Measurements from ENCODE around the gene ARID4B.
"Not testable (repeated sequence)": the region's sequence is repeated elsewhere in the genome, so short reads cannot be mapped to it uniquely, and the experiment has no call there.

ARID4B gene

GRCh38 chr1:235297579-235297978 is 30.4 kb downstream of the ARID4B start:
- no peak for DNase-seq

GRCh38 chr1:235296729-235297128 is 31.2 kb downstream of the ARID4B start:
- DNase-seq: no peak

- DNase-seq: no peak
These were observed 32.1 kb downstream of the ARID4B start for GRCh38 chr1:235295902-235296350.

GRCh38 chr1:235293322-235293942 is 34.5 kb downstream of the ARID4B start:
- DNase-seq: no peak

- DNase-seq: no peak
These were observed 35.2 kb downstream of the ARID4B start for GRCh38 chr1:235292790-235293189.

GRCh38 chr1:235291599-235292091 is 36.3 kb downstream of the ARID4B start:
- DNase-seq: no peak

- DNase-seq: no peak
These were observed 37.1 kb downstream of the ARID4B start for GRCh38 chr1:235290740-235291502.

- no peak for DNase-seq
These were observed 37.9 kb downstream of the ARID4B start for GRCh38 chr1:235289859-235290739.

- DNase-seq: no peak
These were observed 40.6 kb downstream of the ARID4B start for GRCh38 chr1:235287208-235287882.

GRCh38 chr1:235286667-235287066 is 41.3 kb downstream of the ARID4B start:
- DNase-seq: no peak

GRCh38 chr1:235284231-235284769 is 43.7 kb downstream of the ARID4B start:
- DNase-seq: no peak

- DNase-seq: not testable (repeated sequence)
These were observed 44.3 kb downstream of the ARID4B start for GRCh38 chr1:235283636-235284035.

- DNase-seq: no peak
These were observed 47.5 kb downstream of the ARID4B start for GRCh38 chr1:235280467-235280866.

- DNase-seq: no peak
These were observed 48.3 kb downstream of the ARID4B start for GRCh38 chr1:235279694-235280093.

GRCh38 chr1:235278915-235279292 is 49.1 kb downstream of the ARID4B start:
- no peak for DNase-seq

GRCh38 chr1:235278233-235278914 is 49.6 kb downstream of the ARID4B start:
- DNase-seq: no peak

GRCh38 chr1:235277709-235278108 is 50.3 kb downstream of the ARID4B start:
- DNase-seq: no peak

- no peak for DNase-seq
These were observed 52.1 kb downstream of the ARID4B start for GRCh38 chr1:235275836-235276235.

- DNase-seq: no peak
These were observed 52.8 kb downstream of the ARID4B start for GRCh38 chr1:235275223-235275622.

GRCh38 chr1:235272851-235273250 is 55.1 kb downstream of the ARID4B start:
- DNase-seq: no peak

GRCh38 chr1:235270625-235271024 is 57.4 kb downstream of the ARID4B start:
- DNase-seq: no peak

GRCh38 chr1:235269990-235270389 is 58.0 kb downstream of the ARID4B start:
- DNase-seq: not testable (repeated sequence)
